8988T (cell line): ENCODE data around the gene EPAS1.

ENCODE experiments used
- DNase-seq: peaks from one replicate; pipeline ENCODE4 v3.0.0; 2011

Gene EPAS1

DNA sequence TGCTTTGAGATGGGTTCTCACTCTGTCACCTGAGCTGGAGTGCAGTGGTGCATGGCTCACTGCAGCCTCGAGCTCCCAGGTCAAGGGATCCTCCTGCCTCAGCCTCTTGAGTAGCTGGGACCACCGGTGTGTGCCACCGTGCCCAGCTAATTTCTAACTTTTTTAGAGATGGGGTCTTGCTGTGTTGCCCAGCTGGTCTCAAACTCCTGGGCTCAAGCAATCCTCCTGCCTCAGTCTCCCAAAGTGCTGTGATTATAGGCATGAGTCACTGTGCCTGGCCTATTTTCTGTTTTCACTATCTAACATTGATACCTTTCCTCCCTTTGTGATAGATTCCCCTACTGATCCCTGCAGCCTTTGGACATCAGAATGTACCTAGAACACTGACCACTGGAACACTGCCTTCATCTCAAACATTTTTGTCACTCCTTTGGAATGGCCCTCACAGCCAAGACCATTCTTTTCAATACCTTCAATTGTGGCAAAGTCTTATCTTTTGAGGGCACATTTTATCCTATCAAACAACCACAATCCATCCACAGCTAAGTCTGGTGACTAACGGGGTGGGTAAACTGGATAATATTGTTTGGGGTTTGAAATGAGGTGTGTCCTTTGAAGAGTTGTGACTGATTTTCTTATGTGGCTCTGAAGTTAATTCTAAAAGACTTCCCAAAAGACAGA, 43.7 kb downstream of the EPAS1 start:
- no peak for DNase-seq

DNA sequence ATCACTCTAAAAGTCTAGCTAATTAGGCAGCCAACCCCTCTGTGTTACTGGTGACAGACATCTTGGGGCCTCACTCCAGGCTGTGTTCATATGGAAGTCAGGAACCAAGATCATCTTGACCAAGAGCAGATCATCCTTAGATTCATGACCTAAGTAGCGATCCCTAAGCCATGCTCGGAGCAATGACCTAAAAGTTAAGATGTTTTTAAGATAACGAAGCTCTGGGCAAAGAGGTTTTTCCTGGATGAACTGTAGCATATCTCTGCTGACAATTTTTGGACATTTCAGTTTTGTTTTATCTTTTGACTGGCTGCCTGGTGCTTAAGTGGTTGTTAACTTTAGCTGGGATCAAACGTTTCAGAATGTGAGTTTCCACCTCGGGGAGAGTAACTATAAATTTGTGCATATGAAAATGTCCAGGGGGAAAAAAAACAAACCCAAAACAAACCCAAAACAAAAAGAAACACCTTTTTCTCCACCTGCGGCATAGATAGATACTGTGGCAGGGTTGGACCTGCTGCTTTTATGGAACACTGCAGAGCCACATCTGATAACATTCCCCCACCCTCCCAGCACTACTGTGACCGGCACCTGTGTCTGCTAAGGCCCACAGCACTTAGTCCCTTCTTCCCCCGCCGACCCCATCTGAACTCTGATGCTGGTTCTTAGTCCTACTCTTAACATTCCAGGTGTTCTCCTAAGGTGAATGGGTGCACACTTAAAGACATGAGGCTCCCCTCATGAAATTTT, 45.5 kb downstream of the EPAS1 start:
- DNase-seq: no peak

DNA sequence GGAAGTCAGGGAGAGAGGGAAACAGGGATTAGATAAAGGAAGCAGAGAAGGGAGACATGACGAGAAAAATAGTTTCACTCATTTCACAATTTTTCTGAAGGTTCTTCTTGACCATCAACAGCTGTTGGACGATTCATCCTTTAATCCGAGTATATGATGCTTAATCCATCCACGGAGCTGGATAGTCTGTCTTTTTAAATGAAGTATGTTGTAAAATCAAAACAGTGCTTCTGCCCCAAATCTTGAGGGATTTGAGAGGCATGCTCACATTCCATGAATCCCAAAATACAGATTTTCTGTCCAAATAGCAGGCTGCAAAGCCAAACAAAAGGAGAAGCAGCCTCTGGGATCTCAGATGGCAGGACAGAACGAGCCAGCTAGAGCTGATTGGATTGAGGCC, 47.5 kb downstream of the EPAS1 start:
- no peak for DNase-seq

GRCh38 chr2:46345775-46346174, 48.6 kb downstream of the EPAS1 start:
- no peak for DNase-seq

- DNase-seq: no peak
Measured at GRCh38 chr2:46346719-46347118, 49.5 kb downstream of the EPAS1 start.

DNA sequence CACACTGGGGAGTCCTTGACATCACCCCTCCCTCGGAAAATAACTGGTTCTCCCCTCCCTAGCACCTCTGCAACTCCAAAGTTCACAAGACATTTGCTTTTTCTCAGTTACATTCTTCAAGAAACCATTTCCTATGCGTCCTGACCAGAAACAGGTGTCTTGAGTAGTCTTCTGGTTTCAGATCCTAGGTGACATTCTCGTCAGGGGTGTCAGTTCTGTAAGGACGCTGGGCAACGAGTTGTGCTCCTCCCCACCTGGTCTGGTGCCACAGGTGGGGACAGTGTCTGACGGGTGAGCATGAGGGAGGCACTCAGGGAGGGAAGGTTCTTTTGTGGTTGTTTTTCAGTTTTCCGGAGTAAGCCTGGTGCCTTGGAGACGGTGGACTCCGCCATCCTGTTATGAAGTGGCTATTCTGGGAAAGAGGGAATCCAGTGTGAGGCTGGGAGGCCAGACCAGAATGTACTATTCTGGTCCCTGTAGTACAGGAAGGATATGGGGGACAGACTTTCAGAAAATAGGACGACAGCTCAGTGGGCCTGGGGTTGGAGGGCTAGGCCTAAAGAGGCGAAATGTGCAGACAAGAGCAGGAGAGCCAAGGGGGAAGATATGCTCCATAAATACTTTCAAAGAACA, 50.6 kb downstream of the EPAS1 start:
- no peak for DNase-seq

DNA sequence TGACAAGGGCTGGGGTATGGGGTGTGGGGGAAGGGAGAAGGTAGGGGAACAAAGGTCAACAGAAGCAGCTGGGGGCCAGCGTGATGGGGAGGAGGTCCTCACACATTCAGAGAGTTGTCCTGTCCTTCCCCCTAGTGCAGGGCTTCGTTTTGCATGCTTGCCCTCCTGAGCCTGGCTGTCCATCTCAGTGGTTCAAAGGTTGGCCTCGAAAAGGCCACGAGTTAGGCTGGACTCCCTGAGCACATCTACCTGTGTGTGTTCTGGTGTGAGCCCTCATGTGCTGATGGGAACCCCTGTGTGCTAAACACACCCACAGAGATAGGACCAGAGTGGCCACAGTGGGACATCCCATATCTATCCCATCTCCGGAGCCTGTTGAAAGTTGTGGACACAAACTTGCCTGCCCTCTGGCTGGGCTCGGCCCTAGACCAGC, 51.9 kb downstream of the EPAS1 start:
- no peak for DNase-seq

DNA sequence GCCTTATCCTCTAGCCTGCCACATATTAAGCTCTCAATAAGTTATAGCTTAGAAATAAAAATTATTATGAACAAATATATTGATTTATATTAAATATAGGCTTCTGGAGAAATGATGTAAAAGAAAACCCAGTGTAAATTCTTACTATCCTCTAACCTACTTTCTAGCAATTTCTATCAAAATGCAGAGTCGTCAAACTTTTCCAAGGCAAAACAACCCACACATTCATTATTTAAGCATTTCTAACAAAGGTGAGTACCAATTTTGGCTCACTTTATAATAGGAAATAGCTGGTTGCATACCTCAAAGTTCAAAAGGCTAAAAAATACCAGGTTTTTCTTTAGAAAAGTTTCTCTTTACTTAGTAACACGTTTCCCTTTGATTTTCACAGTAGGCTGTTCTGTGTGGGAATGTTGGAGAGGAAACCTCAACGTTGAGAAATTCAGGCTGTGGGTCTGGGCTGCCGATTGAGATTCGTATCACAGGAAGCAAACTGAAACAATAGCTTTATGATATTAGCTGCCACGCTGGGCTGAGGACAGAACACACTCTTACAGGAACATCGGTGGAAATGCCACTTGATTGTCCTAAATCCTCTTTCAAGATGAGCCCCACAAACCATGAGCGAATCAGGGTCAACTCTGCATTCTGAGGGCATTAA, 53.0 kb downstream of the EPAS1 start:
- no peak for DNase-seq

DNA sequence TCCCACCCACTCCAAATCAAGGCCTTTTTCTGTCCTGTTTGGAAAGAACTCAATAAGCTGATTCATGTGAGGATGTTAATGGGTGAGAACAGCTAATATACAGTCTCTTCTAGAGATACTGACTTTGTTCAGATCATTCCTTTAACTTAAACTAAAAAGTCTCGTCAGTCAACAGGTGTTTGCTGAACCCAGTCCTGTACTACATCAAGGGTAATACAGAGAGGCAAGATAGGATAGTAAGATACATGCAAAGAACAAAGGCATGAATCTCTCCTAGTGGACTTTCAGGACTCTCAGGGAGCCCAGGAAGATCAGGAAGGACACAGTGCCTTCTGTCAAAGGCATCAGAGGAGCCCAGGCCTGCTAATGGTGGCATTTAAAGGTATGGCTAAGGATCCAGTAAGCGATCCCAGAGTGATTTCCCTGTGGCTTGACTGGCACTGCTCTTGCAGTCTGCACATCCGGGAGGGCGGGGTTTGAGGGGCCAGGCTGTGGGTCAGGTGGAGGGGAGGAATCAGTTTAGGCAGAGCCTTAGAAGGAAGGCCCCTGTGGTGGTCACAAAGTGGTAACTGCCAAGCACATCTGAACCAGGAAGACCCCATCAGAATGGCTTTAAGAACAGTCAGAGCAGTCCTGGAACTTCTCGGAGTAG, 54.0 kb downstream of the EPAS1 start:
- no peak for DNase-seq

DNA sequence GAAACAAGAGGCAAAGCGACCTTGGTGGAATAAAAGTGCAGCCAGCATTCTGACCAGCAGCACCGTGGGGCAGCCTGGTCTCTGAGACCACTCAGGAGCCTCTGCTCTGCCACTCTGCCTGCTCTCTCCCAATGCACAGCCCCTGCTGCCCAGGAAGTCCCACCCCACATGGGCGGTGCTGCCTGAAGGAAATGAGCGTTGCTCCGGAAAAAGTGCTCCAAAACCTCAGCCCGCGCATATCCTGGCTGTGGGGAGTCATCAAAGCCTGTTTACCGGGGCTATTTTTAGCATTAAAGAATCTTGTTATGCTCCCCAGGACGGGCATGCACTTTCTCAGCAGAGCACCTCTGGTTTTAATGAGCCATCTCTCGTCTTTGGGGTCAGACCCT, 54.5 kb downstream of the EPAS1 start:
- DNase-seq: no peak

DNA sequence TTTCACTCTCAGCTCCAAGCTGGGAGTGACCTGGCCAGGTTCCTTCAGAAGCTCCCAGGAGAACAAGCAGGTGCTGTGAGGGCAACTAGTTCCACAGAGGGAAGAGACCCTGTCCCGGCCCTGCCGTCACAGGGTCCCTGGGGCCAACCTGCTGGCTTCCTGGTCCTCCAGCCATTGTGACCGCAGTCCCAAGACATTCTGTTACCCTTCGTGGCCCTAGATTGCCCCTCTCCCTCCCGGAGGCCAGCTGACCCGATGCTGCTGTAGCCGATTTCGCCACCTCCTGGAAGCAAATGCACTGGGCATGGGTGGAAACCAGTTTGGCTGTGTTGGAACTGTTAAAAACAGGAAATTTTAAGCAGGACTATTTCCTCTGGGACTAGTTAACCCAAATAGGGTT, 55.4 kb downstream of the EPAS1 start:
- DNase-seq: no peak

DNA sequence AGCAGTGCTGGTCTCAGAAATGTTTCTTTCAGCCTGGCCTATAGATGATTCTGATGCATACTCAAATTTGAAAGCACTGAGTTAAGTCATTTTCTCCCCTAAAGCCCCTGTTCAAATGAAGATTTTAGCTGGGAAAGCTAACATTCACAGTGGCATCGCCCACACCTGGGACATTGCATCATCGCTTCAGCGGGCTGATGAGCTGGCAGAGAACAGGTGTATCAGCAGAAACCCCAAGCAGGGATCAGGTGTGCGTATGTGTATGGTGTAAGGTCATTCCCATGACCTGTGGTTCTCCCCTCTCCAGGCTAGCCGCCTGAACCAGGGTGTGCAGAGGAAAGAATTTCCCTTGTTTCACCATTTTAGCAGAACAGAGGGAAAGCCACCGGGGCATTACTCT, 56.3 kb downstream of the EPAS1 start:
- no peak for DNase-seq

DNA sequence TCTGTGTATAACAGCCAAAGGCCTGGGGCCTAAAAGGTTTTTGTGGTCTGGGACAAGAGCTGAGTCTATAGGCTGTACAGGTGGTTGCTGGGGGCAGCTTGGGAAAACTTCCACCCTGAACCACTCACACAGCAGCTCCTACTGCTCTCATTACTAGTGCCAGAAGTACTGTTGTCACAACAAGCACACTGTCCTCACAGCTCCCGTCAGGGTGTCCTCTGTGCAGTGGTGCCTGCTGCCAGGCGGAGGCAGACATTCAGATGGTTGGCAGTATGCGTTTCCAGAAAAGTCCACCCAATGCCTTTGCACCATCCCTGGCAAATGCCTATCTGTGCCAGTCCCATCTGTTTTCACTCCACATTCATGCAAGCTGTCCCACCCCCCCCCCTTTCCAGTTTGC, 58.5 kb downstream of the EPAS1 start:
- no peak for DNase-seq

GRCh38 chr2:46356991-46357390, 59.8 kb downstream of the EPAS1 start:
- no peak for DNase-seq

DNA sequence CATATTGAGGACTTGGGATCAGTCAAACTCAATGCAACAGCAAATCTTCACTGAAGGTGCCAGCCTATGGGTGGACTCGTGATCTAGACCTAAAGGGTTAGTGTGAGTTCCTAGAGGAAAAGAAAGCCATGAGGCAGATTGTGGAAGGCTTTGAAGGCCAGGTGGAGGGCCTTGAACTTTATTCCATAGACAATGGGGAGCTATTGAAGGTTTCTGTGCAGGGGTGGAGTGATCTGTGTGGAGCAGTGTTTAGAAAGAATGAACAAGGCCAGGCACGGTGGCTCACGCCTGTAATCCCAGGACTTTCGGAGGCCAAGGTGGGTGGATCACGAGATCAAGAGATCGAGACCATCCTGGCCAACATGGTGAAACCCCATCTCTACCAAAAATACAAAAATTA, 61.5 kb downstream of the EPAS1 start:
- no peak for DNase-seq

GRCh38 chr2:46360303-46360702, 63.1 kb downstream of the EPAS1 start:
- no peak for DNase-seq

DNA sequence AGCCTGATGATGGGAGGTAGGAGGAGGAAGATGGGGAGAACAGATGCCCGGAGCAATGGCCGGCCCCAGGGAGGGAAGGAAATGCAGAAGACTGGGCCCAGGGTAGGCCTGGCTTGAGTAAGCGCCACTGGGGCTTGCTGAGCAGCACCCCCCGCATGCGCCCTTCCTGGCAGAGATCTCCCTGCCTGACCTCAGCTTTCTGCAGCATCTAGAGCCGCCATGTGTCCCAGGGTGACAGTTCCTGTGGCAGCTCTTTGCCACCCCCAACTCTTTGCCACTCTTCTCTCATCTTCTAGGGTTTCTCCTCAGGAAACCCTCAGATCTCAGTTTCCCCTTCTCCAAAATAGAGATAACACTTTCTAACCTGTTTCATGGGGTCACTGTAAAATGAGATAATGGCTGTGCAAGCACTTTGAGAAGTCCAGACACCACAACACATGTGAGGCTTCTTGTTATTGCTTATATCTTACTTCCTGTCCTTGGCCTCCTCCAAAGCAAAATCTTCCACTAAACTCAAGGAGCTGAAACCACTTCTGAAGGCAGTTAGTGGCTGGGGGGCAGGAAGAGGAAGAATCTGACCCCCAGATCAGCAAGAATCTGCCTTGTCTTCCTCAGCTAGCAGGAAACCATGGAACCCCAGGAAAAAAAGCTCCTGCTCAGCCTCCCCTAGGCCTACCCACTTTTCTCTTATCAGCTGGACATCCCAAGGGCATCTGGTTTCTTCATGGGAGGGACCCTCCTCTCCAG, 64.9 kb downstream of the EPAS1 start:
- DNase-seq: no peak

DNA sequence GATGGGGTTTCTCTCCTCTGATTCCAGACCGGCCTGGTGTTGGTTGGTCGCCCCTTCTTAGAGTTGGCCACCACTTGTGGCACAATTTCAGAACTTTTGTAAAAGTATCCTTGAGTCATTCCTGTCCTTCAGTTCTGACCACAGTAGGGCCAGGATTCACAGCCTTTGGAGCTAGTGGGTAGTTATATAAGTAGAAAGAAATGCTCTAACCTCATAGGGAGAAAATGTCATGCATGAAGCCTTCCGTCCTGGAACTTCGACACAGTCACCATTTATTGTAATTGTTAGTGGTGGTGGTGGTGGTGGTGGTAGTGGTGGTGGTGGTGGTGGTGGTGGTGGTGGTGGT, 65.4 kb downstream of the EPAS1 start:
- no peak for DNase-seq

GRCh38 chr2:46363535-46364170, 66.4 kb downstream of the EPAS1 start:
- no peak for DNase-seq

DNA sequence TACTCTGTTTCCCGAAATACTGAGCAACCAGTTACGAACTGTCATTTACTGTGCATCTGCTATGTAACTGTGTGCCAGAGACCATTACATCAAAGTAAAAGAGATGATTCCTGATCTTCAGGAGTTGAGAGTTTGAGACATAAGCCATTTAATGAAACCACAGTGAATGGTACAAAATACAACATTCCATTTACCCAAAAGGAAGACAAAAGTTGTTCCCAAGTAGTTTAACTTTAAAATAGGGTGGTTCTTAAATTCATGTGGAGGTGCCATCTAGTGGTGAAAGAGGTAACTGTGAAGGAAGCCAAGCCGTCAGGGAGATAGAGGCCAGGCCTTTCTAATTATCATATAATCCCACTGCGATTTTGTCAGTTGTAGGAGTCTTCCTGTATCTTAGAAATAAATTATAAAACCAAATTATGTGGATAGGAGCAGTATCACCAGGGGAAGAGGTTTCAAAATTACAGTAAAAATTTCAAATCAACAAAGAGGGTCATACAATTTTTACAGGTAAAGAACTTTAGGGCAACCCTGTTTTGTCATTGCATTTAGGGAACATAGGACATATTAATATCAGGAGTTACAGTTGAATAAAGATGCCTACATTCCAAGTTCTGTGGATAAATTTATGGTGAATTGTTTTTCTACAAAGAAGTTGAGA, 67.7 kb downstream of the EPAS1 start:
- no peak for DNase-seq

- no peak for DNase-seq
Measured at GRCh38 chr2:46365913-46366667, 68.9 kb downstream of the EPAS1 start.
